ENCODE data around the gene LAPTM5.

Gene LAPTM5

GRCh38 chr1:30708361-30708728 is 49.2 kb downstream of the LAPTM5 start:
- no peak overlapping the region for H3K4me3 ChIP-seq (ENCODE audit: low read depth, low read length)
- no peak for DNase-seq (ENCODE audit: low read depth)

GRCh38 chr1:30707412-30708360 is 49.9 kb downstream of the LAPTM5 start:
- H3K4me3 ChIP-seq (ENCODE audit: low read depth, low read length) = no peak overlapping the region
- DNase-seq (ENCODE audit: low read depth) = no peak

- no peak for DNase-seq (ENCODE audit: low read depth)
- H3K4me3 ChIP-seq (ENCODE audit: low read depth, low read length) = no peak overlapping the region
Measured at GRCh38 chr1:30706528-30706927, 51.0 kb downstream of the LAPTM5 start.

GRCh38 chr1:30705698-30706097 is 51.9 kb downstream of the LAPTM5 start:
- DNase-seq (ENCODE audit: low read depth) = no peak
- no peak overlapping the region for H3K4me3 ChIP-seq (ENCODE audit: low read depth, low read length)

- H3K4me3 ChIP-seq (ENCODE audit: low read depth, low read length) = no peak overlapping the region
- no peak for DNase-seq (ENCODE audit: low read depth)
Measured at GRCh38 chr1:30704765-30705509, 52.6 kb downstream of the LAPTM5 start.

GRCh38 chr1:30704271-30704670 is 53.3 kb downstream of the LAPTM5 start:
- no peak overlapping the region for H3K4me3 ChIP-seq (ENCODE audit: low read depth, low read length)
- DNase-seq (ENCODE audit: low read depth) = no peak

- no peak for DNase-seq (ENCODE audit: low read depth)
- H3K4me3 ChIP-seq (ENCODE audit: low read depth, low read length) = no peak overlapping the region
Measured at GRCh38 chr1:30702823-30703222, 54.8 kb downstream of the LAPTM5 start.

GRCh38 chr1:30701258-30701633 is 56.3 kb downstream of the LAPTM5 start:
- DNase-seq (ENCODE audit: low read depth) = no peak
- H3K4me3 ChIP-seq (ENCODE audit: low read depth, low read length) = no peak overlapping the region

GRCh38 chr1:30700528-30701257 is 56.9 kb downstream of the LAPTM5 start:
- H3K4me3 ChIP-seq (ENCODE audit: low read depth, low read length) = no peak overlapping the region
- DNase-seq (ENCODE audit: low read depth) = peak; percentile 32

- no peak overlapping the region for H3K4me3 ChIP-seq (ENCODE audit: low read depth, low read length)
- DNase-seq (ENCODE audit: low read depth) = no peak
Measured at GRCh38 chr1:30699762-30700161, 57.8 kb downstream of the LAPTM5 start.

GRCh38 chr1:30698401-30698981 is 59.1 kb downstream of the LAPTM5 start:
- H3K4me3 ChIP-seq (ENCODE audit: low read depth, low read length) = no peak overlapping the region
- no peak for DNase-seq (ENCODE audit: low read depth)

- DNase-seq (ENCODE audit: low read depth) = no peak
Measured at GRCh38 chr1:30697571-30698376, 59.8 kb downstream of the LAPTM5 start.

GRCh38 chr1:30696831-30697230 is 60.7 kb downstream of the LAPTM5 start:
- no peak for DNase-seq (ENCODE audit: low read depth)
- no peak overlapping the region for H3K4me3 ChIP-seq (ENCODE audit: low read depth, low read length)

More at GRCh38 chr1:30697571-30698376, 59.8 kb downstream of the LAPTM5 start:
- no peak overlapping the region for H3K4me3 ChIP-seq (ENCODE audit: low read depth, low read length)

- no peak overlapping the region for H3K4me3 ChIP-seq (ENCODE audit: low read depth, low read length)
- no peak for DNase-seq (ENCODE audit: low read depth)
Measured at GRCh38 chr1:30695439-30695841, 62.1 kb downstream of the LAPTM5 start.

- no peak overlapping the region for H3K4me3 ChIP-seq (ENCODE audit: low read depth, low read length)
- DNase-seq (ENCODE audit: low read depth) = no peak
Measured at GRCh38 chr1:30694280-30695175, 63.0 kb downstream of the LAPTM5 start.

GRCh38 chr1:30693822-30694221 is 63.8 kb downstream of the LAPTM5 start:
- no peak for DNase-seq (ENCODE audit: low read depth)
- no peak overlapping the region for H3K4me3 ChIP-seq (ENCODE audit: low read depth, low read length)

- H3K4me3 ChIP-seq (ENCODE audit: low read depth, low read length) = no peak overlapping the region
- DNase-seq (ENCODE audit: low read depth) = no peak
Measured at GRCh38 chr1:30693366-30693765, 64.2 kb downstream of the LAPTM5 start.

- H3K4me3 ChIP-seq (ENCODE audit: low read depth, low read length) = no peak overlapping the region
- DNase-seq (ENCODE audit: low read depth) = no peak
Measured at GRCh38 chr1:30692948-30693301, 64.6 kb downstream of the LAPTM5 start.
